GM12878 (cell line): ENCODE results near the gene TSKU.

Experiments
- BCLAF1 ChIP-seq: fragments of 450-650 bp; IDR thresholded peaks from 2 replicates; pipeline ENCODE4 v1.6.1; 2017; ENCODE audit warnings: antibody characterized with exemption, mild to moderate bottlenecking, moderate library complexity
- BHLHE40 ChIP-seq, 2 experiments: fragments of 450-650 bp in 1 of 2; IDR thresholded peaks; 2 replicates each; pipeline ENCODE4 v1.6.1; 2011 to 2017; ENCODE audit warnings: low read depth in 2 of 2, borderline replicate concordance in 1 of 2, improper control_type of control experiment in 1 of 2, low read length in 1 of 2, mild to moderate bottlenecking in 1 of 2
- CTCF ChIP-seq, 3 experiments: IDR thresholded peaks in 2 of 3; conservative IDR thresholded peaks in 1 of 3; 2 replicates each; pipeline ENCODE4 v1.5.1; 2011; ENCODE audit warnings: low read depth in 3 of 3, low read length in 3 of 3, mild to moderate bottlenecking in 3 of 3, control low read depth in 2 of 3, moderate library complexity in 2 of 3, inconsistent platforms in 1 of 3, mixed read lengths in 1 of 3; ENCODE audit not compliant: control insufficient read depth in 2 of 3, insufficient read depth in 1 of 3; ENCODE audit errors: extremely low read depth in 1 of 3
- NFXL1 ChIP-seq: fragments of 450-650 bp; IDR thresholded peaks from 2 replicates; pipeline ENCODE4 v1.6.1; 2017; ENCODE audit warnings: antibody characterized with exemption, mild to moderate bottlenecking, borderline replicate concordance
- RFX5 ChIP-seq: IDR thresholded peaks from 2 replicates; pipeline ENCODE4 v1.6.1; 2011; ENCODE audit warnings: low read depth, low read length, improper control_type of control experiment
- ZNF207 ChIP-seq: fragments of 450-650 bp; IDR thresholded peaks from 2 replicates; pipeline ENCODE4 v1.6.1; 2014; ENCODE audit warnings: antibody characterized with exemption, mild to moderate bottlenecking, borderline replicate concordance

- no peak for TF ChIP-seq RFX5
- no peak for TF ChIP-seq NFXL1
- TF ChIP-seq BHLHE40 (IDR thresholded peaks at IDR 0.05; ENCODE audit: borderline replicate concordance in 1 of 2, low read depth in 2 of 2, low read length in 1 of 2), result no peak
- no peak for TF ChIP-seq CTCF (IDR thresholded peaks at IDR 0.05 in 2 of 3, conservative IDR thresholded peaks at IDR 0.05 in 1 of 3; ENCODE audit: control insufficient read depth in 2 of 3, extremely low read depth in 1 of 3, insufficient read depth in 1 of 3, low read depth in 3 of 3, low read length in 3 of 3)
- TF ChIP-seq BCLAF1, result no peak
- TF ChIP-seq ZNF207, result no peak
These were observed 1.2 kb upstream of the TSKU start for GRCh38 chr11:76781807-76782530.
